Mammary epithelial cell (primary cell): ENCODE results near the gene PRPS1.

Source experiments
- CTCF ChIP-seq, 2 donors: IDR thresholded peaks in 1 of 2; conservative IDR thresholded peaks in 1 of 2; 2 replicates each; pipeline ENCODE4 v1.5.1; 2011 to 2012; ENCODE audit warnings: inconsistent platforms in 2 of 2, low read length in 2 of 2, mild to moderate bottlenecking in 2 of 2, control low read depth in 1 of 2, low read depth in 1 of 2; ENCODE audit not compliant: insufficient read depth in 1 of 2; ENCODE audit errors: extremely low read depth in 1 of 2
- EZH2 ChIP-seq: IDR thresholded peaks from 2 replicates; pipeline ENCODE4 v1.6.1; 2012; ENCODE audit warnings: low read length, inconsistent platforms, borderline replicate concordance

- no peak for TF ChIP-seq CTCF (conservative IDR thresholded peaks at IDR 0.05 in 1 of 2, IDR thresholded peaks at IDR 0.05 in 1 of 2; ENCODE audit: extremely low read depth in 1 of 2, insufficient read depth in 1 of 2, low read depth in 1 of 2, low read length in 2 of 2)
- no peak for TF ChIP-seq EZH2
Measured at GRCh38 chrX:107686792-107687191, 58.5 kb downstream of the PRPS1 start.
